GM21717 (cell line): ENCODE results near the gene KRTAP3-2.

ENCODE experiments used
- ATAC-seq: cut with Tn5 transposase; IDR thresholded peaks from one replicate; pipeline ENCODE4 v1.9.1; 2021; ENCODE audit warnings: mild to moderate bottlenecking, moderate library complexity; ENCODE audit not compliant: unreplicated experiment

KRTAP3-2 gene

GRCh38 chr17:41012326-41013120 lies 12.8 kb upstream of the KRTAP3-2 start:
- no peak for ATAC-seq

- ATAC-seq, result no peak
These were observed 10.7 kb upstream of the KRTAP3-2 start for GRCh38 chr17:41010441-41010840.

- ATAC-seq, result no peak
These were observed 10.2 kb upstream of the KRTAP3-2 start for GRCh38 chr17:41009936-41010335.

- no peak for ATAC-seq
These were observed 9.6 kb upstream of the KRTAP3-2 start for GRCh38 chr17:41009301-41009760.

- ATAC-seq, result no peak
These were observed 9.1 kb upstream of the KRTAP3-2 start, which contains the start of gene KRTAP3-1 for GRCh38 chr17:41008811-41009210. Gene KRTAP3-1, minus strand, starts transcription at chr17:41009128. Its CDS starts 54 bp downstream, at chr17:41009074.

- no peak for ATAC-seq
These were observed 4.7 kb upstream of the KRTAP3-2 start for GRCh38 chr17:41004397-41004796.

- no peak for ATAC-seq
These were observed 4.2 kb upstream of the KRTAP3-2 start for GRCh38 chr17:41003926-41004325.

GRCh38 chr17:41002814-41003213 lies 3.1 kb upstream of the KRTAP3-2 start:
- ATAC-seq, result no peak

- no peak for ATAC-seq
These were observed 2.1 kb upstream of the KRTAP3-2 start for GRCh38 chr17:41001795-41002194.

- ATAC-seq, result no peak
These were observed 2.3 kb downstream of the KRTAP3-2 start for GRCh38 chr17:40997361-40997760.

GRCh38 chr17:40996829-40997228 lies 2.9 kb downstream of the KRTAP3-2 start:
- no peak for ATAC-seq

GRCh38 chr17:40995116-40995515 lies 4.6 kb downstream of the KRTAP3-2 start:
- no peak for ATAC-seq

GRCh38 chr17:40993839-40994238 lies 5.9 kb downstream of the KRTAP3-2 start, which contains the start of gene KRTAP3-3:
Gene KRTAP3-3, minus strand, starts transcription at chr17:40994164. Its CDS starts 67 bp downstream, at chr17:40994097.
- ATAC-seq, result no peak

GRCh38 chr17:40993084-40993483 lies 6.6 kb downstream of the KRTAP3-2 start:
- ATAC-seq, result no peak

- ATAC-seq, result no peak
These were observed 7.0 kb downstream of the KRTAP3-2 start for GRCh38 chr17:40992666-40993065.

GRCh38 chr17:40986920-40987319 lies 12.8 kb downstream of the KRTAP3-2 start:
- no peak for ATAC-seq

- no peak for ATAC-seq
These were observed 15.5 kb downstream of the KRTAP3-2 start, which contains the start of gene KRT40 for GRCh38 chr17:40984226-40984625. Gene KRT40, minus strand, starts transcription at chr17:40984326. Its CDS starts 53 bp downstream, at chr17:40984273.

GRCh38 chr17:40981115-40981514 lies 18.6 kb downstream of the KRTAP3-2 start:
- no peak for ATAC-seq

GRCh38 chr17:40980596-40980995 lies 19.1 kb downstream of the KRTAP3-2 start:
- no peak for ATAC-seq

- no peak for ATAC-seq
These were observed 19.6 kb downstream of the KRTAP3-2 start for GRCh38 chr17:40980117-40980516.

- ATAC-seq, result no peak
These were observed 21.0 kb downstream of the KRTAP3-2 start for GRCh38 chr17:40978575-40979151.

GRCh38 chr17:40975516-40975915 lies 24.2 kb downstream of the KRTAP3-2 start:
- ATAC-seq, result no peak
